8988T (cell line): ENCODE measurements around the gene TRIM74.
"Not testable (repeated sequence)": the region's sequence is repeated elsewhere in the genome, so short reads cannot be mapped to it uniquely, and the experiment has no call there.

ENCODE experiments used
- DNase-seq: peaks from one replicate; pipeline ENCODE4 v3.0.0; 2011

The TRIM74 gene

DNA sequence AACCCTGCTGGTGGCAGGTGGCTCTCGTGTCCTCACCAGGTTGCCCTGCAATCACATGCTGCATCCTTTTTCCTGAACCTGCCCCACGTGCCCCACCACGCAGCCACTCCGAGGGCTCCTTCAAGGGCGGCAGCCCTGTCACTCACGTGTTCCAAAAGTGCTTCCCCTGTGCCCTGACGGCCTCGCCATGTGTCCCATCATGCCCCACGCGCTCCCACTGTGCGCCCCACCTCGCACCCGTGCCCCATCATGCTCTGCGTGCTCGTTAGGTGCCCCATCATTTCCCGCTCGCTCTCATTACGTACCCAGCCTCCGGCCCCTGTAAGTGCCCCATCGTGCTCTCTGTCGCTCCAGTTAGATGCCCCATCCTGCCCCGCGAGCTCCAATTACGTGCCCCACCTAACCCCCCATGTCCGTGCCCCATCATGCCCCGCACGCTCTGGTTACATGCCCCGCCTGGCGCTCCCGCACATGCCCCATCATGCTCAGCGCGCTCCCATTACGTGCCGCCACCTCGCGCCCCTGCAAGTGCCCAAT, at the start of gene TRIM74:
TRIM74 (minus strand) TSS at position 487 of the 537 bp plus-strand sequence. CDS start 3,309 bp downstream, outside the sequence.
- not testable (repeated sequence) for DNase-seq

DNA sequence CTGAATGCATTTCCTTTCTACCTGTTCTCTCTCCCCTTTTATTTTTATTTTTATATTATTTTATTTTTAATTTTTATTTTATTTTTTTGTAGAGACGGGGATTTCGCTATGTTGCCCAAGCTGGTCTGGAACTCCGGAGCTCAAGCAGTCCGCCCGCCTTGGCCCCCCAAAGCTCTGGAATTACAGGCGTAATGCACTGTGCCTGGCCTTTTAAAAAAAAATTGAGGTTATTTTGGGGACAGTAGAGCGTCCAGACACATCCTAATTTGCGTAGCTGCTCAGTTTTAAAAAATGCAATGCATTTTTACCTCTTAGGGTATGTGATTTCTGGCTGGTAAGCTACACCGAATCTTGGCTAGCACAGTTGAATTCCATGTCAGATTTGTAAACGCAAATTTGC, 37.2 kb upstream of the TRIM74 start:
- not testable (repeated sequence) for DNase-seq

DNA sequence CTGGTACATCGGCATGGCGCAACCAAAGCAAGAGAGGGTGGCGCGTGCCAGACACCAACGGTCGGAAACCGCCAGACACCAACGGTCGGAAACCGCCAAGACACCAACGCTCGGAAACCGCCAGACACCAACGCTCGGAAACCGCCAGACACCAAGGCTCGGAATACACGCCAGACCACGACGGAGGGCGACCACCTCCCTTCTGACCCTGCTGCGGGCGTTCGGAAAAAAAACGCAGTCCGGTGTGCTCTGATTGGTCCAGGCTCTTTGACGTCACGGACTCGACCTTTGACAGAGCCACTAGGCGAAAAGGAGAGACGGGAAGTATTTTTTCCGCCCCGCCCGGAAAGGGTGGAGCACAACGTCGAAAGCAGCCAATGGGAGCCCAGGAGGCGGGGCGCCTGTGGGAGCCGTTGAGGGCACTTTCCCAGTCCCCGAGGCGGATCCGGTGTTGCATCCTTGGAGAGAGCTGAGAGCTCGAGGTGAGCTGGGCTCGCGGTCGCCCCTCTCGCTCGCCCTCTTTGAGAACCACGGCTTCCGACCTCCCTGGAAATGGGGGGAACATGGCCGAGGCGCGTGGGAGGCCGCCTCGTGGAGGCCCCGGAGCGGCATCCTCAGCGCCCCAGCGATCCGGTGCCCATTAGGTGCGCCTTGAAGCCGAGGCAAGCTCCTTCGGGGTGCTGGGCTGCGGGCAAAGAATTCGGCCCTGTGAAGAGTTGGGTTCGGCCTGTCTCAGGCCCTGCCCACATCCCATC, 36.6 kb upstream of the TRIM74 start:
- DNase-seq: not testable (repeated sequence)

DNA sequence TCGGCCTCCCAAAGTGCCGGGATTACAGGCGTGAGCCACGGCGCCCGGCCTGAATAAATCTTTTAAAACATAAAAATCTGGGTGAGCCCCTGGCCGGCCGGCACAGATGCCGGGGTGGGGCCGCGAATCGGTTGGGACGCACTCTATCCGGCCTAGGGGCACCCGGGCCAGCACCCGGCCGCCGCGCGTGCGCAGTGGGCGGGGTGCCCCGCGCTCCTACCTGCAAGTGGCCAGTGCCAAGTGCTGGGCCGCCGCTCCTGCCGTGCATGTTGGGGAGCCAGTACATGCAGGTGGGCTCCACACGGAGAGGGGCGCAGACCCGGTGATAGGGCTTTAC, 36.1 kb upstream of the TRIM74 start:
- DNase-seq: not testable (repeated sequence)

DNA sequence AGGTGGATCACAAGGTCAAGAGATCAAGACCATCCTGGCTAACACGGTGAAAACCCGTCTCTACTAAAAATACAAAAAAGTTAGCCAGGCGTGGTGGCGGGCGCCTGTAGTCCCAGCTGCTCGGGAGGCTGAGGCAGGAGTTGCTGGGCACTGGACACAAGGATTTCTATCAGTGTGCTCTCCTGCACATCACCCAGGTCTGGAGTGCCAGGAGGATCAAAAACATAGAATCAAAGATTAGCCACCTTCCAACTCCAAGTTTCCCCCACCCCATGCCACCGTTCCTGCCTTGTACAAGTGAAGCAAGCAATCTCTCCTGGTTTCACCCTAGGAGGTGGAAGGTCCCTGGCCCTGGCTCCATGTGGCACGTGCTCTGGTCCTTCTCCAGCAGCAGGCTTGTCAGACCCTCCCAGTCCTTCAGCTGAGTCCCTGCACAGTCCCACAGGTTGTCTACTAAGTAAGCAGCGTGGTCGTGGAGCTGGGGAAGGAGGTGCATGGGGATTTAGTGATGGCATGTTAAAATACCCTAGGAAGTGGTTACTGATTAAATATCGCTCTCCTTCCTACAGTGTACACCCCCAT, 28.7 kb upstream of the TRIM74 start:
- not testable (repeated sequence) for DNase-seq

DNA sequence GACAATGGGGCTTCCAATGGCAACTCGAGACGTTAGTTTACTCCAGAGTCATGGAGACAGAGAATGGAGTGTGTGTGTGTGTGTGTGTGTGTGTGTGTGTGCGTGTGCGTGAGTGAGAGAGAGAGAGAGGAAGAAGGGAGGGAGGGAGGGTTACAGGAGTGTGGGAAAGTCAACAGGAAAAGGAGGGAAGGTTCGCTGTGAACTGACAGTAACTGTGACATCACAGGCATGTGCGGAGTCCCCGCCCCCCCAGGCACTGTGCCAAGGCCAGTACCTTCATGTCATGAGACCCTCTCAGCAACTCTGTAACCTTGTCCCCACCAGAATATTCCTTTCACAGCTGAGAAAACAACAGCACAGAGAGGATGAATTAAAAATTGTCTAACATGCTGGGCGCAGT, 28.2 kb upstream of the TRIM74 start:
- not testable (repeated sequence) for DNase-seq

DNA sequence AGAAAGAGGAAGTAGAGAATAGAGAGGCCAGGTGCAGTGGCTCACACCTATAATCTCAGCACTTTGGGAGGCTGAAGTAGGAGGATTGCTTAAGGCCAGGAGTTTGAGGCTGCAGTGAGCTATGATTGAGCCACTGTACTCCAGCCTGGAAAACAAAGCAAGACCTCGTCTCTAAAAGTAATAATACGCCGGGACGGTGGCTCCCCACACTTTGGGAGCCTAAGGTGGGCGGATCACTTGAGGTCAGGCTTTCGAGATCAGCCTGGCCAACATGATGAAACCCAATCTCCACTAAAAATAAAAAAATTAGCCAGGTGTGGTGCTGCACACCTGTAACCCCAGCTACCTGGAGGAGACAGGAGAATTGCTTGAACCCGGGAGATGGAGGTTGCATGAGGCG, 26.2 kb upstream of the TRIM74 start:
- not testable (repeated sequence) for DNase-seq

DNA sequence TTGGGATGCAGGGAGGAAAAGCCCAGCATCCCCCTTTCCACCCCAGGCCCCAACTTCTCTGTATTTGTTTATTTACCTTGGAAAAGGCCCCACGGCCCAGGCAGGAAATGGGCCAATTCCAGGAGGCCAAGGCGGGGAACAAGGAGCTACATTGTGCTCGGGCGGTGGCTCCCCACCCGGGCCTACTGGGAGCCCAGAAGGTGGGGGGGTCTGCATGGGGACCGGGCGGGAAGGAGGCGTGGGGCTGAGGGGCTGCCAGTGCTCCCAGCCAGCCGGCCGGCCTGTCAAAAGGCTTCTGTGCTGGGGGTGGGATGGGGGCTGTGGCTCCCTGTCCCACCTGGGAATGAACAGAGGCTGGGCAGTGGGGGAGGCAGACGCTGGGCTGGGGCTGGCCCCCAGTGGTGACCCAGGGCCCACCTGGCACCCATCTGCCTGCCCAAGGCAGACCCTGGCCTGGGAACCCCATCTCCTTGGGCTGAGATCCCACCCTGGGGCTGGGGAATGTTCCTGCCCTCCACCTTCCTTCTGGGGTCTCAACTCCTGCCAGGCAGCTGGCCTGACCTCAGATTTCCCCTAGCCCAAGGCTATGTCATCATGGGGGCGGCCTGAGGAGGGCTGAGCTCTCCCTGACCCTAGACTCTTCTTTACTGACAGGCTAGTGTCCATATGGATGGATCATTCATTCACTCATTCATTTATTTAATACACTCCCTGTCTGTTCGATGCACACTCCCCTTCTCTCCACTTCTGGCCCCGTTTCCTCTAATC, 21.1 kb upstream of the TRIM74 start:
- DNase-seq: not testable (repeated sequence)

DNA sequence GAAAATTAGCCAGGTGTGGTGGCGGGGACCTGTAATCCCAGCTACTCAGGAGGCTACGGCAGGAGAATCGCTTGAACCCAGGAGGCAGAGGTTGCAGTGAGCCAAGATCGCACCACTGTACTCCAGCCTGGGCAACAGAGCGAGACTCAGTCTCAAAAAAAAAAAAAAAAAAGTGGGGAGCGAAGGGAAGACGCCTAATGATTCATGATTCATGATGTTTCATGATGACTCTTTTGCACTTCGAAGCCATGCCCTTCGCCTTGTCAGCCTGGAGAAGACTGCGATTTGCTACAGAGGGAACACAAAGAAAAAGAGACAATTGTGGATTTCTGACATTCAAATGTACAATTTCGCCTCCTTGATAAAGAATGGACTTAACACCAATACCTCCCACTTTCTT, 12.8 kb upstream of the TRIM74 start:
- not testable (repeated sequence) for DNase-seq

DNA sequence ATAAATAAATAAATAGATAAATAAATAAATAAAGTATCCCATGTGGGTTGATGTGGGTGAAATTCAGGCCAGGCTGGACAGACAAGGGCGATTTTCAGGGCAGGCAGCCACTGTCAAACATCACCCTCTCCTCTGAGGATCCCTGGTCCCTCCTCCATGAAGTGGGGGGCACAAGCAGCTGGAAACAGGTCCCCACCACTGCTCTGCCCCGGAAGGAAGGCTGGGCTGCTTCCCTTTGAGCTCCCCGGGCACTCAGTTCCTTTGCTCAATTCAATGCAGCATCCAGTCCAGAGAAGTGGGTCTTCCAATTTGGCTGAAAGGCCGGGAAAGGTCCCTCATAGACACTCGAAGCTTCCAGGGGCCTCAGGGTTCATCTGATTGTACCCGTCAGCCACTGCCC, 11.1 kb upstream of the TRIM74 start:
- not testable (repeated sequence) for DNase-seq

DNA sequence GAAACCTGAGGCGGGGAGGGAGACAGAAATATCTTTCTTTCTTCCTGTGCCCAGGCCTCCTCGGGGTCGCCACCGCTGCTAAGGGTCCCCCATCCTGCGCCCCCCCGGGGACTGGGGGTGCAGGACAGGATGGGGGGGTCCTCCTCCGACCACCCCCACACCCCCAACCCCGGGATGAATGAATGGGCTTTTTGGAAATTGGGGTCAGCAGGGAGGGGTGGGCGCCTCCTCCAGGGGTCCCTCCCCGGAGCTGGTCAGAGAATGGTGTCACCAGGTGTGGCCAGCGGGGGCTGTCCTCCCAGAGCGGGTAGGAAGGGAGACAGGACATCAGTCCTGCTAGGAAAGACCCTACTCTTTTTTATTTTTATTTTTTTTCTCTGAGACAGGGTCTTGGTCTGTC, 7.2 kb upstream of the TRIM74 start:
- DNase-seq: not testable (repeated sequence)

DNA sequence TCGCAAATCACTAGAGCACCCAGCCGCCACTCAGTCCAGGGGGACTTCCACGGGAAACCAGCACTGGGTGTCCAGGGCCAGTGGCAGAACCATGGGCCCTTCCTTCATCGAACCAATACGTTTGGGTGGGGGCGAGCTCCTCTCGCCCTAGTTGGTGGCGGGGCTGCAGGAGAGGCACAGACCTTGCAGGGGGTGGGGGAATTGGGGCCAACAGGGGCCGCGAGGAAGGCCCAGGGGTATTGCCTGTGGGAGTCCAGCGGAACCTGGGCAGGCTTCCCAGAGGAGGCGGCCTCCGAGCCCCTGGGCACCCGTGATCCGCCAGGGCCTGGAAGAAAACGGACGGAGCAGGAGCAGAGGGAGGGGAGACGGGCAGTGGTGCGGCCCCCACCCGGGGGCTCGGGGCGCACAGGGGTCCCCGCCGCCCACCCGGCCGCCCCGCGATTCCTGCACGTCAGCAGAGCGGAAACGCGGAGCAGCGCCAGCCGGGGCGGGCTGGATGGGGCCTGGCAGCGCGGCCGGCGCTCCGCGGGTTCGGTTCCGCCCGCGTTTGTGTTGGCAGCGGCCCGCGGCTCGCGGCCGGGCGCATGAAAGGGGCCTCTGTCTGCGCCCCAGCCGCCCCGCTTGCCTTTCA, 6.5 kb upstream of the TRIM74 start:
- not testable (repeated sequence) for DNase-seq

DNA sequence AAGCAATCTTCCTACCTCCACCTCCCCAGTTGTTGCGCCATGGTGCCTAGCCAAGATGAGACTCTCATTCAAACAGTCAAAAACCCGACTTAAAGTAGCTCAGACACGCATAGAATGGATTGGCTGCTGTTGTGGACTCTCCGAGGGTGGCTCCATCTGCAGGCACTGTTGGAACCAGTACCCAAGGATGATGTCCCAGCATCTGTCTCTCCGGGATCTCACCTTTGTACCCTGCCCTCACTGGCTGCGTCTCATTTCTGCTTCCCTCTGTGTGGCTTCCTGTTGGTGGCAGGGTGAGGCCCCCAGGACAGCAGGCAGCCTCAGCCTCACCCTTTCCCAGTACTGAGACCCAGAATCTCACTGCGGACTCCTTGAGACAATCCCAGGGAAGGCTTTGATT, 5.5 kb upstream of the TRIM74 start:
- not testable (repeated sequence) for DNase-seq

DNA sequence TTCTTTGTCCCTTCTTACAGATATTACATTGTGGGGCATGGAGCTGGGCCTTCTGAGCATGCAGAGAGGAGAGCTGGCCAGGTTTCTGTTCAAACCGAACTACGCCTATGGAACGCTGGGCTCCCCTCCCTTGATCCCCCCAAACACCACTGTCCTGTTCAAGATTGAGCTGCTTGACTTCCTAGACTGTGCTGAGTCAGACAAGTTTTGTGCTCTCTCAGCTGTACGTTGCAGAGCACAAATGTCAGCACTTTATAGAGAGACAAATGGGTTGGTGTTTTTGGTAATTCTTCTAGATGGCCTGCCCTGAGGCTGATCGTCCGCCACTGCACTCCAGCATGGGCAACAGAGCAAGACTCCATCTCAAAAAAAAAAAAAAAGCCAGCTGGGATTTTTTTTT, 2.2 kb upstream of the TRIM74 start:
- DNase-seq: not testable (repeated sequence)

DNA sequence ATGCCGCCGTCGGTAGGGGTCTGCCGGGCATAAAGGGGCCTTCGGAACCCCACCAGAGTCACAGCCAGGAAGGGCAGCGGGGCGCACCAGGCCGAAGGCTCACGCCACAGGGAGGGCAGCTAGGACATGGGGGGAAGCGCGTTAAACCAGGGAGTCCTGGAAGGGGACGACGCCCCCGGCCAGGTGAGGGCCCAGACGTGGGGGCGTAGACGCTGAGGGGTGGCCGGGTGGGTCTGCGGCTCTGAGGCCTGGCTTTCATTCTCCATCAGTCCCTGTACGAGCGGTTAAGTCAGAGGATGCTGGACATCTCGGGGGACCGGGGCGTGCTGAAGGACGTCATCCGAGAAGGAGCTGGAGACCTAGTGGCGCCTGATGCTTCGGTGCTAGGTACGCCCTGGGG, 422 bp upstream of the TRIM74 start:
- DNase-seq: not testable (repeated sequence)

DNA sequence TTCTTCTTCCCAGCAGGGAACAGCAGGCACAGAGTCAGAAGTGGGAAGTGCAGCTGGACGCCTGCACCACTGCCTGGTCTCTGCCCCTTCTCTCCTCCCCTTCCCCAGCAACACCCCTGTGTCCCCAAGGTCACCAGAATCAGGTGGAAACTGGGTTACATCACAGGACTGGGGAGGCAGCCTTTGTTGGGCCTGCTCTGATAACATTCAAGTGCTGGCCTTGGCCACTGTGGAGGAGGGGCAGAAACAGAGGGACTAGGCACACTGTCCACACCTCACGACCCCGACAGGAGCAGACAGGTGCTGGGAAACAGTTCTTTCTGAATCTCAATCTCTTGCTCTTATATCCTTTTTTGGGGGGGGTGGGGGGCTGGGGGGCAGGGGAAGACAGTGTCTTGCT, 2.4 kb downstream of the TRIM74 start:
- DNase-seq: not testable (repeated sequence)

DNA sequence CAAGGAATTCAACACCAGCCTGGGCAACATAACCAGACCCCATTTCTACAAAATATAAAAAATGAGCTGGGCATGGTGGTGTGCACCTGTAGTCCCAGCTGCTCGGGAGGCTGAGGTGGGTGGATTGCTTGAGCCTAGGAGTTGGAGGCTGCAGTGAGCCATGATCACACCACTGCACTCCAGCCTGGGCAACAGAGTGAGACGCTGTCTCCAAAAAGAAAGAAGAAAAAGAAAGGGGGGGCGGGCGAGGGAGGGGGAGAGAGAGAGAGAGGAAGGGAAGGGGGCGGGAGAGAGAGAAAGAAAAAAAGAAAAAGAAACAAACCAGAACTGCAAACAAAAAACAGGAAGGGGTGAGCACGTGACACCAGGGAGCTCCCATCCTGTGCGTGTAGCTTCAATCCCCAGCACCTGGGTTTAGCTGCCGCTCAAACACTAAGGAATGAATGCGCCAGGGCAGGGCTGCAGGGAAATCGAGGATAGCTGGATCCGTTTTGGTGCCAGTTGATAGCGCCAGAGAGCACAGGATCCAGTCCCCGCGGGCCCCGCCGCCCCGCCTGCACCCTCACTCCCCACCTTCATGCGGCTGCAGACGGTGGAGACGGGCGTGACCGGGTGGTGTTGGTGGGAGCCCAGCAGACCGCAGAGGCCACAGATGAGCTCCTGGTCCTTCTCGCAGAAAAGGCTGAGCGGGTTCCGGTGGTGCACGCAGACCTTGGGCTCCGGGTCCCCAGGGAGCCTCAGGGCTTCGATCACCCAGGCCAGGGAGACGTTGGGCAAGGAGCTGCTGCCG, 3.9 kb downstream of the TRIM74 start:
- DNase-seq: not testable (repeated sequence)

DNA sequence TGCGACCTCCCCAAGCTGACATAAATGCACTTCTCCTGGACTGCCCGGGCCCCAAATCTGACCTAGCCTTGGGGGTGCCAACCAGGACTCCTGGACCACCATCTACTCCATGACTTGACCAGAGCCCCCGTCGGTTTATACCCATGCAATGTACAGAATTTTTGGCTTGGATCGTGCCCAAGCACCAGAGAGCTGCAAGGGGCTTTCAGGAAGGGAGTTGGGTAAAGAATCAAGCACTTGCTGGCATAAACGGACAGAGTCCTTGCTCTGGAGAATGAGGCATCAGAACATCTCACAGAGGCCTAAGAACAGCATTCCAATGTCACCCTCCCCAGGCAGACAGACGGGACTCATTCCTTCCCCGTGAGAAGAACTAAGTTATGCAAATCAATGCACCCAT, 6.2 kb downstream of the TRIM74 start:
- DNase-seq: not testable (repeated sequence)

DNA sequence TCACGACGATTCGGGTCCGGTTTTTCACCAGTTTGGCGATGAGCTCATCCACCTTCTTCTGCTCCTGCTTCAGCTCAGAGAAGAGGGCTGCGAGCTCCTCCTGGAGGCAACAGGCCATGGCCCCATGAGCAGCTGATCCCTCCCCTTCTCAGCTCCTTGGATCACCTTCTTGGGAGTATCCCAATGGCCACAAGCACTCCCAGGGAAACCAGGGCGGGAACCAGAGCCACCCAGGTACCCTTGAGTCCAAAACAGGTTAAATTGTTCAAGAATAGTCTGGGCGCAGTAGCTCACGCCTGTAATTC, 8.0 kb downstream of the TRIM74 start:
- DNase-seq: not testable (repeated sequence)

DNA sequence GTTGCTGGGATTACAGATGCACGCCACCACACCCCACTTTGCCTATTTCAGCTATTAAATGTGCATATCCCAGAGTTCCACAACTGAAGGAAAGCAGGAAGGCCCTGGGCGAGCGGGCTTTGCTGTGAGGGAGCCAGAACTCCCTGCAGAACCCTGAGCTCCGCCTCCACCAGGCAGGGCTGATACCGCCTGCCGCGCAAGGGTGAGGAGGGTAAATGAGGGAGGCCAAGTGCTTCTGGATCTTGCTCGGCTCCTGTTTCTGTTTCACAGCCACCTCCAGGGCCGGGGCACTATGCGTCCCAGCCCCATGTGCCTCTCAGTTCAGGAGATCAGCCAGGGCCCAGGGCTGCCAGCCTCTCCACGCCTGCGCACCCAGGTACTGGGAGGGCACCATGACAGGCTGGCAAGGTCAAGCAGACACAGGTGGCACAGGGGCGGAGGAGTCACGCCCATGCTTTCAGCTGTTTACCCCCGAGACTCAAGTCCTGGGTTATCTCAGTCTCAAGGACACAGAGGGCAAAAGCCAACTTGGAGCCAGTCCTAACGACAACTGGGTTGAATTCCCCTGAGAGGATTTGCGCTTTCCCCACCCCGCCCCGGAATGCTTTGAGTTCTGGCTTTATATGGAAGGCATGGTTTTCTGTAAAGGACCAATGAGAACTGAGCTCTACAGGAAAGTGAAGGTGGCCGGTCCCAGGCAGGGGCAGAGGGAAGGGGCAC, 8.5 kb downstream of the TRIM74 start:
- not testable (repeated sequence) for DNase-seq

DNA sequence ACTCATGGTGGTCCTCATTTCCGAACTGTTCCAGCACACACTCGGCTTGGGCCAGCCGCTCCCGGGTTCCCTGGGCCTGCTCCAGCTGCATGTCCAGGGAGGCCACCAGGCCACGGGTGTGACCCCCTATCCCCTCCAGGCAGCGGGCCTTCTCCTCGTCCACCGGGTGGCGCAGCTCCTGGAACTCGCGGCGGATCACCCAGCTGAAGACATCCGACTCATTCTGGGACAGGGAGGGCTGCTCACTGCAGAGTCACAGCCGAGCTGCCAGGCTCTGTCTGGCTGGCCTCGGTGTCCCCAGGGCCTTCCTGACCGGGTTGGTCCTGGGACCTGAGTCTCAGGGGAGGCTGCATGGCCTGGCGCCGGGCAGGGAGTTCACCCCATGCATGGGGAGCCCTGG, 9.2 kb downstream of the TRIM74 start:
- not testable (repeated sequence) for DNase-seq
